Measurements from ENCODE around the gene IL17F.

The IL17F gene

GRCh38 chr6:52263709-52264540, 19.6 kb upstream of the IL17F start:
- DNase-seq (ENCODE audit: low read depth, low spot score) = peak; percentile 17
- TF ChIP-seq CTCF (IDR thresholded peaks at IDR 0.05; ENCODE audit: insufficient read depth, low read length, missing control alignments) = peak; percentile 91
- CTCF ChIA-PET = interaction anchor here (0.6 to 5.7 kb wide), 43 partner anchors 9 to 1450 kb away, joined by 3 to 94 read pairs (median 4); partner anchors contain the start of gene MCM3
- H3K4me3 ChIP-seq (ENCODE audit: low read depth, low read length) = no peak overlapping the region
- POLR2A ChIA-PET = no interaction called here

GRCh38 chr6:52262620-52263344, 18.5 kb upstream of the IL17F start:
- no peak for DNase-seq (ENCODE audit: low read depth, low spot score)
- TF ChIP-seq CTCF (IDR thresholded peaks at IDR 0.05; ENCODE audit: insufficient read depth, low read length, missing control alignments) = no peak
- ChIA-PET CTCF (interaction anchor here (0.6 to 5.7 kb wide), 40 partner anchors 7 to 425 kb away, joined by 3 to 94 read pairs (median 4); partner anchors contain the start of gene MCM3), POLR2A (no interaction called here)
- H3K4me3 ChIP-seq (ENCODE audit: low read depth, low read length) = no peak overlapping the region

- TF ChIP-seq CTCF (IDR thresholded peaks at IDR 0.05; ENCODE audit: insufficient read depth, low read length, missing control alignments) = no peak
- DNase-seq (ENCODE audit: low read depth, low spot score) = peak; percentile 34
- POLR2A ChIA-PET = no interaction called here
- H3K4me3 ChIP-seq (ENCODE audit: low read depth, low read length) = no peak overlapping the region
- CTCF ChIA-PET = interaction anchor here (0.7 to 5.7 kb wide), 10 partner anchors 9 to 402 kb away, joined by 3 to 94 read pairs (median 18); partner anchors contain the start of gene MCM3
Measured at GRCh38 chr6:52261229-52261628, 16.9 kb upstream of the IL17F start.

DNA sequence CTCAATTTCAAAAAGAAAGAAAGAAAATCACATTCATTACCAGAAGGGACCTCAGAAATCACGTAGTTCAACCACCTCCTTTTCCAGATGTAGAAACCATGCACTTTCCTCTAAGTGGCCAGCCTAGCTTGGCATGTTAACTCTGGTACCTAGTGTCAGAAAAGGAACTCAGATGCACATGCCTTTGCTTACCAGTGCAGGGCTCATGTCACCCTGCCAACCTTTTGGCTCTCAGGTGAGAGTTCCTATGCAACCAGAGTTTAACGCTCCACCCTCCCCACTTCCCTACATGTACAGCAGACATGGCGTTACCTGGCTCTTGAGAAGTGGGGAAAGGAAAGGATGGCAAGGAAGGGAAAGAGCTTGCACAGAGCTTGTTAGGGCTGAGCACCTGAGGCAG, 16.3 kb upstream of the IL17F start:
- CTCF ChIA-PET = interaction anchor here (0.7 to 5.7 kb wide), 8 partner anchors 10 to 402 kb away, joined by 3 to 94 read pairs (median 8); partner anchors contain the start of gene MCM3
- no peak for DNase-seq (ENCODE audit: low read depth, low spot score)
- no peak overlapping the region for H3K4me3 ChIP-seq (ENCODE audit: low read depth, low read length)
- POLR2A ChIA-PET = no interaction called here
- TF ChIP-seq CTCF (IDR thresholded peaks at IDR 0.05; ENCODE audit: insufficient read depth, low read length, missing control alignments) = no peak

DNA sequence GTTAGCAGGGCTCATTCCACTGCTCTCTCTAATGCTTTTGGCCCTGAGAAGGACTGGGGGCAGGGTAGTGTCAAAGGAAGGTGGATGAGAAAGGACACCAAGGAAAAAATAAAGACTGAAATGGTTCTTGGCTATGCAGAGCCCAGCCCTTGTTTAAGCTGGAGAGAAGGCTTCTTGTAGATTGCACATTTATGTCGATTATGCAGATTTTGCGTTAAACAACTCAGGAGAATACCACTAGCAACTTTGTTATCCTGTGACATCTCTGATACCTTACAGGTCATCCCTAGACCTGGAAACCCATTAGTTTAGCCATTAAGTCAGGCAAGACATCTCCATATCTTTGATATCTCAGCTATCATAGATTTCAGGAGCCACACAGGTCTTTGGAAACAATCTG, 11.1 kb upstream of the IL17F start:
- H3K4me3 ChIP-seq (ENCODE audit: low read depth, low read length) = no peak overlapping the region
- no peak for DNase-seq (ENCODE audit: low read depth, low spot score)
- ChIA-PET CTCF (interaction anchor here (1.0 kb wide), 1 partner anchor 8 kb away, joined by 3 read pairs; no protein-coding TSS in a partner anchor), POLR2A (no interaction called here)
- no peak for TF ChIP-seq CTCF (IDR thresholded peaks at IDR 0.05; ENCODE audit: insufficient read depth, low read length, missing control alignments)
